GM19023 (cell line): Measurements from ENCODE around the gene ASTN1.
"Not testable (repeated sequence)": the region's sequence is repeated elsewhere in the genome, so short reads cannot be mapped to it uniquely, and the experiment has no call there.

Experiments used
- ATAC-seq: cut with Tn5 transposase; IDR thresholded peaks from one replicate; pipeline ENCODE4 v1.9.1; 2021; ENCODE audit warnings: mild to moderate bottlenecking, moderate library complexity; ENCODE audit not compliant: unreplicated experiment

The ASTN1 gene

DNA sequence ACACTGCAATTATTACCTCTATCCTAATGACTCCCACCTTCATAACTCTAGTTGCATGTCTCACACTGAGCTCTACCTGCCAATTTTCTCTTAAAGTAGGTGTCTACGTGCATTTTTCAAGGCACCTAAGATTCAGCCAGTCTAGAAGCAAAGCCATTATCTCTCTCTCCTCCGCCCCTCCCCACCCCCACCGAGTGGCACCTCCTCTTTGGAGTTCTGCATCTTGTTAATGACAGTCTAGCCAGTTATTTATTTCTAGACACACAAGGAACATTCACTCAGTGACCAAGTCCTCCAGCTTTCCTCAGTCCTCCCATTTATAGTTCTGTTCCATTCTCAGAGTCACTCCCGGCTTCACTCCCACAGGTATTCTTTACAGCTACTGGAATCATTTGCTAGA lies 47.6 kb downstream of the ASTN1 start:
- no peak for ATAC-seq

- ATAC-seq, result no peak
Measured at GRCh38 chr1:177106614-177107365, 57.7 kb downstream of the ASTN1 start.

GRCh38 chr1:177106196-177106595 lies 58.3 kb downstream of the ASTN1 start:
- no peak for ATAC-seq

- no peak for ATAC-seq
Measured at GRCh38 chr1:177103005-177103852, 61.3 kb downstream of the ASTN1 start.

DNA sequence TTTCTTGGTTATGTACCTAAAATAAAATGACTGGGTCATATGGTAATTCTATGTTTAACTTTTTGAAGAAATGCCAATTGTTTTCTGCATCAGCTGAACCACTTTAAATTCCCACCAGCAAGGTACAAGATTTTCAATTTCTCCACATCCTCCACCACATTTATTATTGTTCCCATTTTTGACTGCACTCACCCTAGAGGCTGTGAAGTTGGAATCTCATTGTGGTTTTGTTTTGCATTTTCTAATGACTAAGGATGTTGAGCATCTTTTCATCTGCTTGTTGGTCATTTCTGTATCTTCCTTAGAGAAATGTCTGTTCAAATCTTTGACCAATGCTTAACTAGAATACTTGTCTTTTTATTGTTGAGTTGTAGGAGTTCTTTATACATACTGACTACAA lies 72.5 kb downstream of the ASTN1 start:
- ATAC-seq, result no peak

DNA sequence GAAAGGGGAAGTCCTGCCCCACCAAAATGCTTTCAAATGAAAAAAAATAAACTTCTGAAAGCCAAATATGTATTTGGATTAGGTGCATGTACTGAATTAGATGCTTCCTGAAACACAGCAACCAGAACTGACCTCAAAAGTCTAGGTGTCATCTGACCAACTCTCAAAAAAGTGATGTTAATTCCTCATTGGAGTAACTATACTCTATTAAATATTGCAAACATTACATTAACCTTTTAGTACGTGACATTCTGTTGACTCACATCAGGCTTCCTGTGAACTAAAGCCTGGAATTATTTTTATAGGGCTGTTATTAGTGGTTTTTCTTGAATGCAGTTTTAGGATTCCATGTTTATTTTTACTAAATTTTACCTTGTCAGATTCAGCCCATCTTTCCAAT lies 73.5 kb downstream of the ASTN1 start:
- ATAC-seq, result no peak

- no peak for ATAC-seq
Measured at GRCh38 chr1:177088966-177089365, 75.5 kb downstream of the ASTN1 start.

DNA sequence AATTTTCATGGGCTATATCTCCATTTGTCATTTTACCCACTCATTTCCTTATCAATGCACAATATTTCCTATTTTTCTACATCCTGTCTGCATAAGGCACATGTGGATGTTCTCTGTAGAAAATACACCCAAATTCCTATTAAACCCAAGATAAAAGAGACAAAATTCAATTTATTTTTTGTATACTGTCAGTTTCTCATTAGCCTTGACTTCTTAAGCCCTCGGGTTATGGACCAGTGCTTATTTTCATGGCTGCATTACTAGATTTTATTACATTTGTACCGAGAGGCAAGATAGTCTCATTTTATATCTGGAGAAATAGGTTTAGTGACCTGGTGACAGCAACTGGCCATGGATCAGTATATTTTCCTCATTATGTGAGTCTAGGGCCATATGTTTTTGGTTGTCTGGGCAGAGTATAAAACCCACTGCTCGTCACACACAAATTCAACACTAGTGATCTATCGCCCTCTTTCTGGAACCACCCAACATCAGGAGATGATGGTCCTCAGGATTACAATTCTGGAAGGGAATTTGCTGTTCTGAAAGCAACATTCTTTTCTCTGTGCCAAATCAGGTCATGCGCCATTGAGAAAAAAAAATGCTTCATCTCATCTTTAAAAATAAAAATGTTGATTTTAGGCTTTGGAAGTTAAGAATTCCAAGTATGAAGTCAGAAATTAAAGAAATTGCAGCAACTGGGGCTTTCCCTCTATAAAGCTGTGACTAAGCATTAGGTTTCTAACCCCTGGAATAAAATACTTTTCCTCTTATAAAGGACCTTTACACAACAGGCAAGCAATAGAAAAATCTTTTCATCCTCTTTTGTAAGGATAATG lies 81.4 kb downstream of the ASTN1 start:
- ATAC-seq, result no peak

DNA sequence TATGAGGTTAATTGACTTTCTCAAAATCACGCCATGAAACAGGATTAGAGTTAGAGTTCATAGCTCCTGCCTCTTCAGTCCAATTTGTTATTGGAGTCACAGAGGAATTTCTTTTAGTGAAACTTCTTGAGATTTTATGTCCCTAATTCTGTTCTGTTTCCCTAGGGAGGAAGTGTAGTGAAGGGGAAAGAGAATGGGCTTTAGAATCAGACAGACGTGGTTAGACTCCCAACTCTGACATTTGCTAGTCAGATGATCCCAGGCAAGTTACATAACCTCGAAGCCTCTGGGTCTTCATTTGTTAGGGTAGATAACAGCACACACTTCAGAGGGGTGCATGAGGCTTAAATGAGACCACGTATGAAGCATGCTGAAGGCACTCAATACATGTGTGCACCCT lies 83.9 kb downstream of the ASTN1 start:
- no peak for ATAC-seq

- no peak for ATAC-seq
Measured at GRCh38 chr1:177077734-177078499, 86.6 kb downstream of the ASTN1 start.

- ATAC-seq, result no peak
Measured at GRCh38 chr1:177077006-177077405, 87.5 kb downstream of the ASTN1 start.

GRCh38 chr1:177074811-177075210 lies 89.7 kb downstream of the ASTN1 start:
- not testable (repeated sequence) for ATAC-seq

GRCh38 chr1:177069490-177069889 lies 95.0 kb downstream of the ASTN1 start:
- no peak for ATAC-seq

GRCh38 chr1:177067752-177068410 lies 96.6 kb downstream of the ASTN1 start:
- no peak for ATAC-seq

DNA sequence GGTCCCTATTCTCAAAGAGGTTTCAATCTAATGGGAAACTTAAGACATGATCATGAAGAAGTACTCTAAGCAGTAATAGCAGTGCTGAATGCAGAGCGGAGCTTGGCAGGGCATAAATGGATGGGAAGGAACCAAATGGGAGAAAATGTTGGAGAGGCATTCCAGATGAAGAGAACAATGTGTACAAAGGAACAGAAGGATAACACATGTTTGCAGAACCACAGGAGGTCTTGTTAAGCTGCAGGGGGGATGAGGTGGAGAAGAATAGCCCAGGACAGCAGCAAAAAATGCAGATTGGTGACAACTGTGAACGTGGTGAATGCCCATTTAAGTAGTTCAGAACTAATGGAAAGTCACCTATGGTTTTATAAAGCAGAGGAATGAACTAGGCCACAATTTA lies 99.1 kb downstream of the ASTN1 start:
- no peak for ATAC-seq

- ATAC-seq, result no peak
Measured at GRCh38 chr1:177063648-177064047, 100.9 kb downstream of the ASTN1 start.

GRCh38 chr1:177054542-177054941 lies 110.0 kb downstream of the ASTN1 start:
- no peak for ATAC-seq

DNA sequence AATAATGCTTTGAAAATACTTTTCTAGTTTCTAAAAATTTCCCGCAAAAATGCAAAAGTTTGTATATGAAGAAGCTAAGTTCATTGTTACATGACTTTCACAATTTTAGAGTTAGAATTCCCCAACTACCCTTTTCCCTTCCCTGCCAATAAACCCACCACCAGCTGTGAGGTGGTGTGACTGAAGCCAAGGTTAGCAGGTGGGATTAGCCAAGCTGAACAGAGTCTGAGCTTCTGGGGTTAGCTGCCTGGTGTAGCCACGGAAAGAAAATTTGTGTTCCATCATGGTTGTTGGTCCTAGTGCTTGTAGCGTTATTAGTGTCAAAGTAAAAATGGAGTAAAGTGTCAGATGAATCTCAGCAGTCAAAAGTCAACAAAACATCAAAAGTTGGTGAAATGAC lies 110.9 kb downstream of the ASTN1 start:
- ATAC-seq, result no peak

- no peak for ATAC-seq
Measured at GRCh38 chr1:177048314-177049069, 116.0 kb downstream of the ASTN1 start.
